B cell (primary cell): Measurements from ENCODE around the gene ARHGAP27.

Experiments used
- CTCF ChIP-seq: fragments of 200-600 bp; IDR thresholded peaks from one replicate; pipeline ENCODE4 v1.8.0; 2022; ENCODE audit warnings: antibody characterized with exemption, mild to moderate bottlenecking
- EZH2 ChIP-seq: IDR thresholded peaks from 2 replicates; pipeline ENCODE4 v1.6.1; 2012; ENCODE audit warnings: borderline replicate concordance, low read depth, mild to moderate bottlenecking, moderate library complexity, low read length; ENCODE audit not compliant: insufficient read depth, poor library complexity, severe bottlenecking

DNA sequence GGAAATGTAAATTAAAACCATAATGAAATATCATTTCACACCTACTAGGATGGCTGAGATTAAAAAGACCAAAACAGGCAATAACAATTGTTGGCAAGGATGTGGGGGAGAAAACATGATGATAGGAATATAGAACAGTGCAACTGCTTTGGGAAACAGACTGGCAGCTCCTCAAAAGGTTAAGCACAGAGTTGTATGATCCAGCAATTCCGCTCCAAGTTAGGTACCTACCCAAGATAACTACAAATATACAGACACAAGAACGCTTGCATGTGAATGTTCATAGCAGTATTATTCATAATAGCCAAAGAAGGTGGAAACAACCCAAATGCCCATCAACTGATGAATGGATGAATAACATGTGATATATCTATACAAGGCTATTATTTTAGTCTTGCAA lies 80.8 kb downstream of the ARHGAP27 start:
- TF ChIP-seq CTCF (no peak), EZH2 (no peak)
